Stimulated activated CD4-positive, alpha-beta T cell treated with anti-CD3 and anti-CD28 coated beads, Interleukin-1b, Interleukin-23, amount 100 ng/mL, for 4 hours (primary cell): ENCODE data around the gene TNRC18.
"Not testable (repeated sequence)": the region's sequence is repeated elsewhere in the genome, so short reads cannot be mapped to it uniquely, and the experiment has no call there.

Experiments
- DNase-seq, 2 donors: peaks; one replicate each; pipeline ENCODE4 v3.0.0-alpha.2; 2020; ENCODE audit warnings: low read depth in 2 of 2

The TNRC18 gene

DNA sequence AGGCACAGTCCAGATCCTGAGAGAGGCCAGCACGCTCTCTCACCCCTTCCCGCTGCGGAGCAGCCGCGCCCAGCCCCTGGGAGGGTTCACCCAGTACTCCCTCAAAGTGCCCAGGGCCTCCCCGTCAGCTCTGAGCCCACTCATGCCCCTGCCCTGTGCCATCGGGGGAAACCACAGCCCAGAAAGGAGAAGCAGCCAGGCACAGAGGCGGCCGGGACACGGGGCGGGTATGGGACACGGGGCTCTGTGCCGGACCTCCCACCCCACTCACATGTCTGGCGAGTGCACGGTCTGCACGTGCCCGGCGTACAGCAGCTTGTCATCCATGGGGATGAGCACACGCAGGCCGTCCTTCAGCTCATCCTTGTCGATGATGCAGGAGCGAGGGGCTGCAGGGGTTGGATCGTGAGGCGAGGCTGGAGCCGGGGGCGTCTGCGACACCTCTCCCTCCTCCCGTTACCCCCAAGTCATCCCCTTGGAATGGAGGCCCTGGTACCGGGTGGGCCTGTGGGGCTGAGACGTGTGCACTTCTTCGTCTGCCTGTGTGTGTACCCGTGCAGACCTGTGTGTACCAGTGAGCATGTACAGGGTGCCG lies 102.7 kb downstream of the TNRC18 start:
- DNase-seq = no peak

DNA sequence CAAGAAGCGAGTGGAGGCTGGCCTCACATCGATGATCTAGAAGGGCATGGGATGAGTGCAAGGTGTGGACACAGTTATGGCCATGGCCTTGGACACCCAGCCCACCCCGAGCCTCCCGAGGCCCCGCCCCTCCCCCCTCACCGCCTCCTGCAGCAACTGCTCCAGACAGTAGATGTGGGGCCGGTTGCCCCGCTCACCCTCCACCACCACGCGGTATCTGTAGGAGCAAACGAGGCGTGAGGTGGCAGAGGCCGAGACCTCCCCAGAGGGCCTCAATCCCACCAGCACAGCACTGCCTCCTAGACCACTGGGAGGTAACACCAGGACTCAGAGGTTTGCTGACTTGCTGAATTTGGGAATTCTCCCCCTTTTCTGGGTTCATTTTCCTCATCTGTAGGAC lies 103.2 kb downstream of the TNRC18 start:
- DNase-seq = no peak

DNA sequence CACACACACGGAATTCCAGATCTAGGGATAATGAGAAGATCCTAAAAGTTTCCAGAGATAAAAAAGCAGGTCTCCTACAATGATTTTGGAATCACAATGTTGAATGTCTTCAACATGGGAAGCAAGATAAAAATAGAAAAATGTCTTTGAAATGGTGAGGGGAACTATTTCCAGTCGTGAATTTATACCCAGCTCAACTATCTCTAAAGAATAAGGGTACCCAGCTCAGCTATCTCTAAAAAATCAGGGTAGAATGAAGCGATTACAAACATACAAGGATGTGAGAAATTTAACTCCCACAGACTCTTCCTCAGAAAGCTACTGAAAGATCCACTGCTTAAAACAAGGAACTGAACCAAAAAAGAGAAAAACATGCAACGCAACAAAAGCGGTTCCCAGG lies 105.0 kb downstream of the TNRC18 start:
- DNase-seq = not testable (repeated sequence)

DNA sequence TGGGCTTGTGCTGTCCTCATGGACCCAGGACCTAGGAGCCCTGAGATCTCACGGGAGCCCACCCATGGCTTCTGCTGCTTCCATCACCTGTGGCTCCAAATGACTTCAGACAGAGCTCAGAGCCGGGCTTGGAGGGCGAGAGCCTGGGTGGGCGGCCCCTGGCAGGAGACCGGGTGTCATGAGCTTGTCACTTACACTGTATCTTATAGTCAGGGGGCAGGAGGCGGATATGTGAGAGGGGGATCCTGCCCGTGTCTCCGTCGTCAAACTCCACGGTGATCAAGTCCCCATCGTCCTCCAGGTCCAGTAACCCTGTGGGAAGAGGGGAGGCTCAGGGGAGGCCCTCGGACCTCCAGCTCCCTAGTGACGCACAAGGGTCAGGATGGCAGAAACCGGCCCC lies 107.9 kb downstream of the TNRC18 start:
- no peak for DNase-seq

- DNase-seq = no peak
Measured at GRCh38 chr7:5314864-5315263, 108.8 kb downstream of the TNRC18 start.

GRCh38 chr7:5313076-5313885 lies 110.4 kb downstream of the TNRC18 start:
- not testable (repeated sequence) for DNase-seq

GRCh38 chr7:5312276-5313070 lies 111.2 kb downstream of the TNRC18 start:
- DNase-seq = not testable (repeated sequence)

GRCh38 chr7:5310822-5311405 lies 112.7 kb downstream of the TNRC18 start:
- DNase-seq = no peak

GRCh38 chr7:5309146-5309545 lies 114.5 kb downstream of the TNRC18 start:
- no peak for DNase-seq

- not testable (repeated sequence) for DNase-seq
Measured at GRCh38 chr7:5307221-5308142, 116.2 kb downstream of the TNRC18 start.

DNA sequence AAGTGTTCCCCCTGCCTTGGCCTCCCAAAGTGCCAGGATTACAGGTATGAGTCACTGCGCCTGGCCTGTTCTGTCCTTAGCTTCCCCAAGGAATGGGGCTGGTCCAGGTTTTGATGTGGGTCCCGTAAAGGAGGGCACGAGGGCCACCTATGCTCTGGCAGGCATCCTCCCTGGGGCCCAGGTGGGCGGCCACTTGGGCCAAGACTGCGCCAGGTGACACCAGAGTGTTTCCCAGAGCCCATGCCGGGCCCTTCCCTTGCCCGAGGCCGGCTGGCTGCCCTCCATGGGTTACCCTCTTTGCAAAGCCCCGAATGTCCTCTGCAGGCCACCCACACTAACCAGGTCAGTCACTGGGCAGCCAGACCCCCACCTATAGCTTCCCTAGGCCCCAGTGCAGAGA lies 118.6 kb downstream of the TNRC18 start:
- not testable (repeated sequence) for DNase-seq

DNA sequence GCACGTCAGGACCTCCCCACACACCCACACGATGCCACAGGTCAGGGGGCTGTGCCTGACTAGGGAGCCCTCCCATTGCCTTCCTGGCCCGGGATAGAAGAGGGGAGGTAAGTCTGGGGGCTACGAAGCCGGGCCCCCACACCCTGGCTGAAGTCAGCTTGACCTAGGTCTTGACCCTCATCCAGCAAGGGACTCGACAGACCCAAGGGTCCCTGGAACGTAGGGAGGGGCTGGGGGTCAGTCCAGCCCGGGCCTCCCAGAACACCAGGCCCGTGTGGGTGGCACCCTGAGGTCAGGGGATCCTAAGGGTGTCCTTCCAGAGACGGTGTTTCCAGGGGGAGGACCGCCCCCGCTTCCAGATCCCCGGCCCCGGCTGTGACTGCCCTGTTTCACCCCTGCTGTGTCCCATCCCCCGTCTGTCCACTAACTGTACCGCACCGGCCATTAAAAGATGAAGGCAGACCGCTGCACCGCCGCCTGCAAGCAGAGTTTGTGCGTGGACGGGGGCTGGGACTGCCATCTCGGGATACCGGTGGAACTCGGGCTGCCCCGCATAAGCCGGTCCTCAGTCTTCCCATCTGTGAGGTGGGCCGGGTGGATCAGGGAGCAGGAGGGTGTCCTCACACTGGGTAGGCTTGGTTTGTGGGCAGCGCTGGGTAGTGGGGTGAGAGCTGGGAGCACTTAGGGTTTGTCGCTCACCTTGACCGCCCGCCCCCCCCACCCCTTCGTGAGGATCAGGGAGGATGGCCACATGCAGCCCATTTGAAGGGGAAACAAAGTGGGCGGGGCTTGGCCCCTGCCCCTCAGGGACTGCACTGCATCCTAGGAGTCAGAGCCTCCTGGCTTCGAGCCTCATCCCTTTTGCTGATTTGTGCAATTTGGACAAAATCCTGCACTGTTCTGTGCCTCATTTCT lies 119.8 kb downstream of the TNRC18 start:
- no peak for DNase-seq

- DNase-seq = no peak
Measured at GRCh38 chr7:5303061-5303460, 120.6 kb downstream of the TNRC18 start.

- DNase-seq = no peak
Measured at GRCh38 chr7:5302577-5302976, 121.1 kb downstream of the TNRC18 start.

GRCh38 chr7:5300366-5300765 lies 123.3 kb downstream of the TNRC18 start:
- DNase-seq = no peak

- peak; percentile 54 to 64 for DNase-seq
Measured at GRCh38 chr7:5296611-5297226, 126.9 kb downstream of the TNRC18 start.

DNA sequence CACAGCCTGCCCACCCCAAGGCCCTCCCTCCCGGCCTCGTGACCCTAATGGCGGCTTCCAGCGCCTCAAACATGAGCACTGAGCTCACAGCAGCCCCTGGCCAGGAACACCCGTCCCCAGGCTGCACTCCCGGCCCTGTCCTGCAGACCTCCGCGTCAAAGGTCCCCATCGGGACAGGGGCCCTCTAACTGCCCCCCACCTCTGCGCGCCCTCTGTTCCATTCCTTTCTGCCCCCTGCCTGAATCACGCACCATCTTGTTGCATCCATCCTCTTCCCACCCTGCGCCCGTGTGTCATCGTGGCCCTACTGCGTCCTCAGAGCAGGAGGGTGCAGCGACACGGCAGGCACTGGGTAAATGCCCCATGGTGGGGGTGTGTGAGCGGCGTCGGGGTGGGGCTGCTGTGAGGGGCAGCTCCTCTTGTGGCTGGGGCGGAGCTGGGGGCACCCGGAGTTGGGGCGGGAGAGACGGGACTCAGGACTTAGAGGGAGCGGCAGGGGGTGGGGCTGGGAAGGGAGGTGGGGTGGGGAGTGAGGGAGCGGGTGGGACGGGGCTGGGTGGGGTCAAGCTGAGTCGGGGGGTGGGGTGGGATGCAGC lies 127.5 kb downstream of the TNRC18 start:
- DNase-seq = no peak

DNA sequence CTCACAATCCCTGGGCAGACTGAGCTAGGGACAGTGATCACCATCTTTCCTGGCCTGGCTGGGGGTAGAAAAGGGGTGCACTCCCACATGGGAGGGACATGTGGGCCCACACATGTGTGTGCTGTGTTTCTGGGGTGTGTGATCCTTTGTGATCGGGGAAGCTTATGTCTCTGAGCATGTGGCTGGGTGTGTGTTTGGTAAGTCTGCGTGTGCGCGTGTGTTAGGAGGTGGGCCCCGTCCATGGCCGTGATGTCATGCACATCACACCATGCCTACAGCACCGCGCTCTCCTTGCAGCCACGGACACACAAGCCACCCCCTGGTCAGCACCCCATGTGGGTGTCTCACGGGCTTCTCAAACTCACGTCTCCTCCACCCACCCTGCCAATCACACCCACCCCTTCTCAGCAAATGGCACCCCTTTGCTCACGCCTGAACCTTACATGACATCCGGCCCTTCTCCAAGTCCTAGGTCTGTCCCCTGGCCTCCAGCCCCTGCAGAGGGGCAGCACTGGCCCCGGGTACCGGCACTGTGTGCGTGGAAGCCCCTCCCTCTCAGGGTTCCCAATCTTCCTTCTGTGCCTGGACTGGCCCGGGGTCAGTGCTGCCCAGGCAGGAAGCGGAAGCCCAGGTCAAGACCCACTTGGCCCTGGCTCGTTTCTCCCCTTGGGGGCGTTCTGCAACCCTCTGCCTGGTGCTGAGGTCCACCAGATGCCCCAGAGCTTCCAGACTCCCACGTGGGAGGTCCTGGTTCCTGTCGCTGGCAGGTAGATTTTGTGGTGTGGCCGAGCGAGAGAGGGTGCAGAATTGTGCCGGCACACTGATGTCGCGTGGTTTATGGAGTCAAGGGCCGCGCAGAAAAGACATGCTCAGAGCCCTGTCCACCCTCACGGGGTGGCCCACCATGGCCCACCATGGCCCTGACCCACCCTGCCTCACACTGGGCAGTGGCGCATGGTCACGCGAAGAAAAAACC lies 128.3 kb downstream of the TNRC18 start:
- DNase-seq = no peak
